Fibroblast of mammary gland (primary cell): ENCODE results near the gene RPS3.
A peak's percentile ranks its signal among the peaks of the same experiment; 100 is the strongest.
"Not testable (repeated sequence)": the region's sequence is repeated elsewhere in the genome, so short reads cannot be mapped to it uniquely, and the experiment has no call there.

Experiments used
- DNase-seq: peaks from one replicate; pipeline ENCODE4 v3.0.0-alpha.2; 2010; ENCODE audit warnings: low read depth
- H3K4me3 ChIP-seq: 2 replicates; pipeline ENCODE4 v1.5.1; 2011; ENCODE audit warnings: low read depth, mild to moderate bottlenecking, low read length, moderate library complexity; ENCODE audit not compliant: control insufficient read depth
- TF ChIP-seq, protein P1 (sequence below): conservative IDR thresholded peaks from 2 replicates; pipeline ENCODE4 v1.5.1; 2011; ENCODE audit warnings: low read depth, low read length, inconsistent platforms; ENCODE audit not compliant: control insufficient read depth, insufficient read depth

RPS3 gene

DNA sequence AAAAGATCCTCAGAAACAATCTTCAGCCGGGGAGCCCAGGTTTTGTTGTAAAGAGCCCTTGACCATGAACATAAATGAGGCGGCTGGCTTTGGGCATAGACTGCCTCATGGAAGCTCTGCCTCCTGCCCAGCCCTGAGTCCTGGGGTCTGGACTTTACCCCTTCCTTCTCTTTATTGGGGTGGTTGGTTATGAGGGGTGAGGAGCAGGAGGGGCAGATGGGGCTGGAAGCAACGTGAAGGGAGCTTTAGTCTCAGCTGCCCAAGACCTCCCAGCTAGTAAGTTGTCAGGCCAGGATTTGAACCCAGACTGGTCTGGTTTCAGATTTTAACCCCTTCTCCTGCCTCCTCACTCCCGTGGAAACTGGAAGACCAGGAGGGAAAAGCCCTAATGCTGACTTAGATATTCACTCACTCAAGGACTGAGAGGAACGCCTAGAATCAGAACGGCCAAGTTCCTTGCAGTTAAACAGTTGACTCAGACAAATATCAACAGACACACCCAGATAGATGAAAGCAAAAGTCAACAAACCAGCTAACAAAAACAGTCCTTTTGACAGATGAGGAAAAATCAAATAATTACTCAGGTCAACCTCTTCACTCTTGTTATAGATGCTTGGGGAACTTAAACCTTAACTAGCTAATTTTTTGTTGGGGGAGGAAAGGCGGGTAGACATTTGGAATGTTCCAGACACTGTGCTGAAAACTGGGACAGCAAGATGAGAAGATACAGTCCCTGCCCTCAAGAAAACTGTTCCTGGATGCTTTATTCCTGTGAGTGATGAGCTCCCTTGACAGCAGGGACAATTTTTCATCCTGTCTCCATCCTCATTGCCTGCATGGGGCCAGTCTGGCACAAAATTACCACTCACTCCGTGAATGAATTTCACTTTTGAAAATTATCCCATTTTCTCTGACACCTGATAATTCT, 27.1 kb upstream of the RPS3 start:
- peak; percentile 68 for DNase-seq
- TF ChIP-seq, protein P1, sequence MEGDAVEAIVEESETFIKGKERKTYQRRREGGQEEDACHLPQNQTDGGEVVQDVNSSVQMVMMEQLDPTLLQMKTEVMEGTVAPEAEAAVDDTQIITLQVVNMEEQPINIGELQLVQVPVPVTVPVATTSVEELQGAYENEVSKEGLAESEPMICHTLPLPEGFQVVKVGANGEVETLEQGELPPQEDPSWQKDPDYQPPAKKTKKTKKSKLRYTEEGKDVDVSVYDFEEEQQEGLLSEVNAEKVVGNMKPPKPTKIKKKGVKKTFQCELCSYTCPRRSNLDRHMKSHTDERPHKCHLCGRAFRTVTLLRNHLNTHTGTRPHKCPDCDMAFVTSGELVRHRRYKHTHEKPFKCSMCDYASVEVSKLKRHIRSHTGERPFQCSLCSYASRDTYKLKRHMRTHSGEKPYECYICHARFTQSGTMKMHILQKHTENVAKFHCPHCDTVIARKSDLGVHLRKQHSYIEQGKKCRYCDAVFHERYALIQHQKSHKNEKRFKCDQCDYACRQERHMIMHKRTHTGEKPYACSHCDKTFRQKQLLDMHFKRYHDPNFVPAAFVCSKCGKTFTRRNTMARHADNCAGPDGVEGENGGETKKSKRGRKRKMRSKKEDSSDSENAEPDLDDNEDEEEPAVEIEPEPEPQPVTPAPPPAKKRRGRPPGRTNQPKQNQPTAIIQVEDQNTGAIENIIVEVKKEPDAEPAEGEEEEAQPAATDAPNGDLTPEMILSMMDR: no peak
- H3K4me3 ChIP-seq: no peak overlapping the region

DNA sequence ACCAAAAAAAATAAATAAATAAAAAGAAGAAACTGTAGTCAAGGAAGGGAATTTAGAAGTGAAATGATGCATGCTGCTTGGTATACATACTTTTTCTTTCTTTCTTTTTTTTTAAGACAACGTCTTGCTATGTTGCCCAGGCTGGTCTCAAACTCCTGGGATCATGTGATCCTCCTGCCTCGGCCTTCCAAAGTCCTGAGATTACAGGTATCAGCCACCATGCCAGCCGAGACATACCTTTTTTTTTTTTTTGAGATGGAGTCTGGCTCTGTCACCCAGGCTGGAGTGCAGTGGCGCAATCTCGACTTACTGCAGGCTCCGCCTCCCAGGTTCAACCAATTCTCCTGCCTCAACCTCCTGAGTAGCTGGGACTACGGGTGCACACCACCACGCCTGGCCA, 26.1 kb upstream of the RPS3 start:
- no peak overlapping the region for H3K4me3 ChIP-seq
- DNase-seq: no peak
- TF ChIP-seq, protein P1: no peak

DNA sequence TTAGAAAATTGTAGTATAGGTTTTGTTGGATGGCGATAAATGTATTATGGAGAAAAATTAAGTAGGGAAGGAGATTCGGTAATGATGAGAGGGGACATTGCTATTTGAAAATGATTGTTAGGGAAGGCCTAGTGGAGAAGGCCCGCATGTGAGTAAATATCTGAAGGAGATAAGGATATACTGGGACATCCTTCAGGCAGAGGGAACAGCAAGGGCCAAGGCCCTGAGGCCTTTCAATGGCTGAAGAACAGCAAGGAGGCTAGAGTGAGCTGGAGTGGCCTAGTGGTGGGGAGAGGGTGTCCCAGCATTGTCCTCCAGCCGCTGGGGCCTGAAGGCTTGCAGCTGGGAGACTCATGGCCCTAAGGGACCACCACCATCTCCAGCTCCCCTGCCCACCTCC, 24.7 kb upstream of the RPS3 start:
- no peak overlapping the region for H3K4me3 ChIP-seq
- TF ChIP-seq, protein P1: no peak
- DNase-seq: no peak

DNA sequence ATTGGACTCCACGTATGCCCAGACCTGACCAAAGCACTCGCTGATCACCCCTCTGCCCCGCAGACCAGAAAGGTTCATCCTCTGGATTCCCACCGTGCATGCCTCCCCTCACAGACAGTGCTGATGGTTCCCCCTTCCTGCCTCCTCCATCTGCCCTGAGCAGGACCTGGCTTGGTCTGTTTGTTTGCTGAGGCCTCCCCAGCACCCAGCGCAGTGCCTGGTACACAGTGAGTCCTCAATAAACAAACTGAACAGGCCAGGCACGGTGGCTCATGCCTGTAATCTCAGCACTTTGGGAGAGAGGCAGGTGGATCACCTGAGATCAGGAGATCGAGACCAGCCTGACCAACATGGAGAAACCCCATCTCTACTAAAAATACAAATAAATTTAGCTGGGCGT, 23.7 kb upstream of the RPS3 start:
- no peak overlapping the region for H3K4me3 ChIP-seq
- TF ChIP-seq, protein P1: no peak
- no peak for DNase-seq

DNA sequence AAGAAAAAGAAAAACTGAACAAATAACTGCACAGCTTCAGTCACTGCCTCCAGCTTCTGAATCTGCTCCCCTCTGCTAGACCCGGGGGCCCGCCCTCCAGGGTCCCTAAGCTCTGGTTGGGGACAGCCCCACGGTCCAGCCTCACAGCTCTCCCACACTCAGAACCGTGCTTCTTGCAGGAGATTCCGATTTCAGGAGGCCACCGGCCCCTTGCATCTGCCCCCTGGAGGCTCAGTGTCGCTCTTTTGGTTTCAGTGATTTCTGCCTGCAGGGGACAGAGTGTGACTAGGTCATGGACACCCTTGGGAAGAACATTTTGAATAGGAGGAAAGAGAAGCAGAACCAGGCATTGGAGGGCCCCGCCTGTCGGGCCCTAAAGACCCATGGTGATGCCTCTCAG, 23.1 kb upstream of the RPS3 start:
- no peak overlapping the region for H3K4me3 ChIP-seq
- DNase-seq: no peak
- TF ChIP-seq, protein P1: no peak

DNA sequence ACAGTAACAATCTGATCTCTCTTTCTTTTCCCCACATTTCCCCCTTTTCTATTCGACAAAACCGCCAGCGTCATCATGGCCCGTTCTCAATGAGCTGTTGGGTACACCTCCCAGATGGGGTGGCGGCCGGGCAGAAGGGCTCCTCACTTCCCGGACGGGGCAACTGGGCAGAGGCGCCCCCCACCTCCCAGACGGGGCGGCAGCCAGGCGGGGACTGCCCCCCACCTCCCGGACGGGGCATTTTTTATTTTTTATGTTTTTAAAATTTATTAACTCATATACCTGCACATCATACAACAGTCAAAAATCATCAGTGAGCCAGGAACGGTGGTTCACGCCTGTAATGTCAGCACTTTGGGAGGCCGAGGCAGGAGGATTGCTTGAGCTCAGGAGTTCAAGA, 20.5 kb upstream of the RPS3 start:
- not testable (repeated sequence) for H3K4me3 ChIP-seq, DNase-seq

DNA sequence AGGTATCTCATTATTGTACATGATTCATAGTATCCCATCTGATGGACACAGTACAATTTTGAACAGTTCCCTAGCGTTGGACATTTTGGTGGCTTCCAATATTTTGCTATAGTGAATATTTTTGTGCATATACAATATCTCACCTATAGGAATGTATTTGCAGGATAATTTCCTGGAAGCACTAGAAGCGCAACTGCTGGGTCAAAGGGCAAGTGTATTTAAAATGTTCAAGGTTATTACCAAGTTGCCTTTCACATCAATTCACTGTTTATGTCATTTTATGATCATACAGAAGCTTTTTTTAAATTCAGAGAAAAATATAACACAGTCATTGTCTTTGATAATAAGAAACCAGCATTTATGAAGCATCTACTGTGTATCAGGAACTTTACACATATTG, 19.1 kb upstream of the RPS3 start:
- TF ChIP-seq, protein P1: no peak
- H3K4me3 ChIP-seq: no peak overlapping the region
- no peak for DNase-seq
